Activated CD4-positive, alpha-beta T cell treated with anti-CD3 and anti-CD28 coated beads, Interleukin-2, amount 10 ng/mL, durations not matched to agents 7 days and 5 days (primary cell): ENCODE data around the gene WNT8B. TPM values are rescaled to one million over a fixed set of nuclear protein-coding genes. Genes with fewer than 3 reads are reported as not detected.

Experiments
- CTCF ChIA-PET: fragments of 350-600 bp; sonication (Branson Sonifier 250); formaldehyde crosslinking; loops from one replicate; lab custom pipeline; 2021; ENCODE audit warnings: antibody characterized with exemption; lab: Charles Lee
- POLR2A ChIA-PET: fragments of 350-600 bp; sonication (Branson Sonifier 250); formaldehyde crosslinking; loops from one replicate; lab custom pipeline; 2021; ENCODE audit warnings: antibody characterized with exemption; lab: Charles Lee
- DNase-seq: peaks from one replicate; pipeline ENCODE4 v3.0.0-alpha.2; 2020
- H3K27ac Mint-ChIP-seq: one replicate; pipeline ENCODE4 v1.8.0; 2021; ENCODE audit warnings: mild to moderate bottlenecking, moderate library complexity, mixed read lengths
- H3K27me3 Mint-ChIP-seq: one replicate; pipeline ENCODE4 v1.8.0; 2021; ENCODE audit warnings: mixed read lengths
- H3K36me3 Mint-ChIP-seq: one replicate; pipeline ENCODE4 v1.8.0; 2021; ENCODE audit warnings: low read depth, mixed read lengths
- H3K4me1 Mint-ChIP-seq: one replicate; pipeline ENCODE4 v1.8.0; 2021; ENCODE audit warnings: mixed read lengths
- H3K4me3 Mint-ChIP-seq: one replicate; pipeline ENCODE4 v1.8.0; 2021; ENCODE audit warnings: mild to moderate bottlenecking, moderate library complexity, mixed read lengths
- H3K9me3 Mint-ChIP-seq: one replicate; pipeline ENCODE4 v1.8.0; 2021; ENCODE audit warnings: mixed read lengths
- total RNA-seq, 2 experiments: library from RNA; stranded (reverse); gene quantifications; one replicate each; pipeline ENCODE4 v1.2.3, GENCODE V29; 2021

The WNT8B gene
- total RNA-seq, 2 experiments from 2014 or later: 0.10 to 0.40 TPM

- no peak overlapping the region for H3K4me3 Mint-ChIP-seq
- CTCF ChIA-PET: interaction anchor here (1.2 kb wide), 2 partner anchors 28 to 95 kb away, joined by 3 to 4 read pairs; no protein-coding TSS in a partner anchor
- H3K36me3 Mint-ChIP-seq: peaks cover 3% of the 10 kb centered on the region
- H3K27ac Mint-ChIP-seq: no peak overlapping the region
- no peaks in the 10 kb centered on the region for H3K9me3 Mint-ChIP-seq
- no peaks in the 10 kb centered on the region for H3K4me1 Mint-ChIP-seq
- POLR2A ChIA-PET: no interaction called here
- no peak for DNase-seq
- H3K27me3 Mint-ChIP-seq: peaks cover 5% of the 10 kb centered on the region
These were observed 6.2 kb downstream of the WNT8B start for GRCh38 chr10:100468978-100469377.

GRCh38 chr10:100469756-100470155, 6.9 kb downstream of the WNT8B start:
- Mint-ChIP-seq H3K27ac (no peak overlapping the region), H3K27me3 (peaks cover 5% of the 10 kb centered on the region), H3K9me3 (no peaks in the 10 kb centered on the region), H3K4me3 (no peak overlapping the region), H3K36me3 (peaks cover 3% of the 10 kb centered on the region), H3K4me1 (no peaks in the 10 kb centered on the region)
- ChIA-PET CTCF (interaction anchor here (1.0 to 1.2 kb wide), 3 partner anchors 26 to 96 kb away, joined by 3 to 4 read pairs (median 3); no protein-coding TSS in a partner anchor), POLR2A (no interaction called here)
- no peak for DNase-seq

- peaks cover 3% of the 10 kb centered on the region for H3K36me3 Mint-ChIP-seq
- H3K9me3 Mint-ChIP-seq: no peaks in the 10 kb centered on the region
- H3K4me3 Mint-ChIP-seq: no peak overlapping the region
- no peak for DNase-seq
- H3K27me3 Mint-ChIP-seq: peaks cover 5% of the 10 kb centered on the region
- ChIA-PET POLR2A (no interaction called here), CTCF (interaction anchor here (0.8 to 1.0 kb wide), 2 partner anchors 26 to 49 kb away, joined by 3 read pairs; no protein-coding TSS in a partner anchor)
- H3K4me1 Mint-ChIP-seq: no peaks in the 10 kb centered on the region
- H3K27ac Mint-ChIP-seq: no peak overlapping the region
These were observed 7.6 kb downstream of the WNT8B start for GRCh38 chr10:100470367-100470766.

DNA sequence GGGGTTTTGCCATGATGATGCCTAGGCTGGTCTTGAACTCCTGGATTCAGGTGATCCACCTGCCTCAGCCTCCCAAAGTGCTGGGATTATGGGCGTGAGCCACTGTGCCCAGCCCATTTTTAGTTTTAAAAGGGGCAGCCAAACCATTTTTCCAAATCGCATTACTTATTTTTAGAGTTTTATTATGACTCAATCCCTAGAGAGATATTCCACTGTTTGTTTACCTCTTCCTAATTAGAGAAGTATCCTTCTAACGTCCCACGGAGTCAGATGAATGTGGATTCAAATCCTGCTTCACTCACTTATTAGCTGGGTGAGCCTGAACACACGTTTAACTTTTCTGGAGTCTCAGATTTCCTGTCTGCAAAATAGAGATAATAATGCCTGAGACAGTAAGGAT, 15.2 kb downstream of the WNT8B start:
- POLR2A ChIA-PET: interaction anchor here (0.6 kb wide), 1 partner anchor 33 kb away, joined by 5 read pairs; no protein-coding TSS in a partner anchor
- Mint-ChIP-seq H3K4me1 (peaks cover 14% of the 10 kb centered on the region), H3K27ac (no peak overlapping the region), H3K4me3 (no peak overlapping the region), H3K27me3 (peaks cover 13% of the 10 kb centered on the region), H3K9me3 (no peaks in the 10 kb centered on the region), H3K36me3 (peaks cover 6% of the 10 kb centered on the region)
- DNase-seq: no peak
- CTCF ChIA-PET: interaction anchor here (0.6 to 1.1 kb wide), 3 partner anchors 17 to 88 kb away, joined by 3 read pairs; no protein-coding TSS in a partner anchor

DNA sequence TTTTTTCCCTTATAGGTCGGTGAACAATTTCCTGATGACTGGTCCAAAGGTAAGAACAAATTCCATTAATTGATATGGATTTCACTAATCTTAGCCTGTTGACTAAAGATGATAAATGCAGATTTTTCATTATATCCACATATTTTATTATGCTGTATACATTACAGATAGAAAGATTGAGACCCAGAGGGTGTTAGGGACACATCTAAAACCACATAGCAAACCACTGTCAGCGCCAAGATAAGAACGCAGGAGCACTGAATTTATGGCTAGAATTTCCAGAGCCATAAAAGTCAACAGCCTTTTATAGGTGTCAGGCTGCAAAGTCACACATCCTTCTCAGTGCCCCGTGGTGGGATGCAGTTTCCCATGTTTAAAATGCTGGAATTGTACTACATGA, 16.2 kb downstream of the WNT8B start:
- POLR2A ChIA-PET: no interaction called here
- Mint-ChIP-seq H3K27ac (no peak overlapping the region), H3K27me3 (peaks cover 13% of the 10 kb centered on the region), H3K36me3 (peaks cover 10% of the 10 kb centered on the region), H3K4me1 (peaks cover 25% of the 10 kb centered on the region), H3K4me3 (no peak overlapping the region), H3K9me3 (no peaks in the 10 kb centered on the region)
- DNase-seq: no peak
- CTCF ChIA-PET: no interaction called here

DNA sequence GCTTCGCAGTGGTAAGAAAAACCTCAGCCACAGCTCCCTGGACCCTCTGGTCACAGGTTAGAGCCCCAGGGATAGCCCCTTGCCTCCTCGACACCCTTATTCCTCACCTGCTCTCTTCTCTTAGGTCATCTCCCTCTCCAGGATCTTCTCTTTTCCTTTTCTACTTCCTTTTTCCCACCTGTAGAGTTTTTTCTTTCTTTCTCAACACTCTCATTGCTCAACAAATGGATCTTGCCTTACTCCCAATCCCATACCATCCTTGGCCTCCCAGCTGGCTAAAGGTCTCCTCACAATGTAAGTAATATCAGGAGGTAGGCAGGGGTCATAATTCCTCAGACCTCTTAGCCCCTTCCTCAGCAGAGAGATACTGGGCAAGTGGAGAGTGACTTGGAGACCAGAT, 17.2 kb downstream of the WNT8B start:
- ChIA-PET CTCF (interaction anchor here (0.7 to 5.8 kb wide), 6 partner anchors 15 to 130 kb away, joined by 3 to 82 read pairs (median 3); partner anchors contain the start of gene WNT8B), POLR2A (no interaction called here)
- no peak for DNase-seq
- Mint-ChIP-seq H3K9me3 (no peaks in the 10 kb centered on the region), H3K4me3 (no peak overlapping the region), H3K27ac (no peak overlapping the region), H3K27me3 (peaks cover 13% of the 10 kb centered on the region), H3K4me1 (peaks cover 33% of the 10 kb centered on the region), H3K36me3 (peaks cover 19% of the 10 kb centered on the region)

DNA sequence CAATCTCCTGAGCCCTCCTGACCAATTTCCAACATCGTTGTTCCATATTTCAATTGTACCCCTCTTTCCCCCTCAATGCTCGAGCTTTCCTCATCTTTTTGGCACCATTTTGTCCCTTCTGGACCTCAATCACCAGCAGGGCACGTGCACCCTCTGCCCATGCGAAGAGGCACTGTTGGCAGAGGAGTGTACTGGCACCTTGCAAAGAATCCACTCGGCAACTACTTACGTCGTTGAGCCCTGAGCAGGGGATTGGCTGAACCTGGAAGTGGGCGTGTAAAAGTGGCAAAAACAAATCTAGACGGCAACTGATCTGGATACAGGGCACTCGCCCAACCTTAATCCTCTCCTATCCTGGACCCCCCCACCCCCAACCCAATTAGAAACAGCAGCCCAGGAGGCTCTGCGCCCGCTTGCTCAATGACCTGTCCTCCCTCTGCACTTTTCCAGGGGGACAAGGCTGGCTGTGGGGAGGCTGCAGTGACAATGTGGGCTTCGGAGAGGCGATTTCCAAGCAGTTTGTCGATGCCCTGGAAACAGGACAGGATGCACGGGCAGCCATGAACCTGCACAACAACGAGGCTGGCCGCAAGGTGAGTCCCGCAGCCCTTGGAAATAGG, 18.8 kb downstream of the WNT8B start:
- peak; percentile 92 for DNase-seq

GRCh38 chr10:100482181-100482833, 19.5 kb downstream of the WNT8B start:
- POLR2A ChIA-PET: interaction anchor here (0.6 to 2.2 kb wide), 4 partner anchors 17 to 117 kb away, joined by 3 to 10 read pairs (median 4); no protein-coding TSS in a partner anchor
- peak; percentile 67 for DNase-seq
- peak overlapping the region; percentile 70 for H3K27ac Mint-ChIP-seq

More for the DNA sequence above, 18.8 kb downstream of the WNT8B start:
- peaks cover 32% of the 10 kb centered on the region for H3K36me3 Mint-ChIP-seq
- CTCF ChIA-PET: interaction anchor here (1.1 to 5.8 kb wide), 13 partner anchors 9 to 131 kb away, joined by 3 to 82 read pairs (median 5); partner anchors contain the start of gene SEC31B
- H3K9me3 Mint-ChIP-seq: no peaks in the 10 kb centered on the region
- peak overlapping the region; percentile 70 for H3K27ac Mint-ChIP-seq
- H3K27me3 Mint-ChIP-seq: peaks cover 13% of the 10 kb centered on the region
- H3K4me1 Mint-ChIP-seq: peaks cover 33% of the 10 kb centered on the region
- POLR2A ChIA-PET: interaction anchor here (2.2 kb wide), 1 partner anchor 27 kb away, joined by 10 read pairs; no protein-coding TSS in a partner anchor
- peak overlapping the region; percentile 74 for H3K4me3 Mint-ChIP-seq

GRCh38 chr10:100482834-100483185, 20.0 kb downstream of the WNT8B start:
- Mint-ChIP-seq H3K4me3 (peak overlapping the region; percentile 74), H3K27me3 (peaks cover 13% of the 10 kb centered on the region), H3K36me3 (peaks cover 41% of the 10 kb centered on the region), H3K27ac (peak overlapping the region; percentile 70), H3K4me1 (peaks cover 33% of the 10 kb centered on the region), H3K9me3 (no peaks in the 10 kb centered on the region)
- CTCF ChIA-PET: interaction anchor here (0.6 to 5.8 kb wide), 22 partner anchors 8 to 179 kb away, joined by 3 to 82 read pairs (median 5); partner anchors contain the start of genes HIF1AN and SEC31B
- POLR2A ChIA-PET: interaction anchor here (0.6 to 2.2 kb wide), 4 partner anchors 17 to 116 kb away, joined by 3 to 10 read pairs (median 4); no protein-coding TSS in a partner anchor
- no peak for DNase-seq

More at GRCh38 chr10:100482181-100482833, 19.5 kb downstream of the WNT8B start:
- H3K27me3 Mint-ChIP-seq: peaks cover 13% of the 10 kb centered on the region
- H3K4me3 Mint-ChIP-seq: peak overlapping the region; percentile 74
- no peaks in the 10 kb centered on the region for H3K9me3 Mint-ChIP-seq
- H3K4me1 Mint-ChIP-seq: peaks cover 33% of the 10 kb centered on the region
- CTCF ChIA-PET: interaction anchor here (0.7 to 5.8 kb wide), 21 partner anchors 9 to 178 kb away, joined by 3 to 82 read pairs (median 5); partner anchors contain the start of genes HIF1AN and SEC31B
- H3K36me3 Mint-ChIP-seq: peaks cover 40% of the 10 kb centered on the region

DNA sequence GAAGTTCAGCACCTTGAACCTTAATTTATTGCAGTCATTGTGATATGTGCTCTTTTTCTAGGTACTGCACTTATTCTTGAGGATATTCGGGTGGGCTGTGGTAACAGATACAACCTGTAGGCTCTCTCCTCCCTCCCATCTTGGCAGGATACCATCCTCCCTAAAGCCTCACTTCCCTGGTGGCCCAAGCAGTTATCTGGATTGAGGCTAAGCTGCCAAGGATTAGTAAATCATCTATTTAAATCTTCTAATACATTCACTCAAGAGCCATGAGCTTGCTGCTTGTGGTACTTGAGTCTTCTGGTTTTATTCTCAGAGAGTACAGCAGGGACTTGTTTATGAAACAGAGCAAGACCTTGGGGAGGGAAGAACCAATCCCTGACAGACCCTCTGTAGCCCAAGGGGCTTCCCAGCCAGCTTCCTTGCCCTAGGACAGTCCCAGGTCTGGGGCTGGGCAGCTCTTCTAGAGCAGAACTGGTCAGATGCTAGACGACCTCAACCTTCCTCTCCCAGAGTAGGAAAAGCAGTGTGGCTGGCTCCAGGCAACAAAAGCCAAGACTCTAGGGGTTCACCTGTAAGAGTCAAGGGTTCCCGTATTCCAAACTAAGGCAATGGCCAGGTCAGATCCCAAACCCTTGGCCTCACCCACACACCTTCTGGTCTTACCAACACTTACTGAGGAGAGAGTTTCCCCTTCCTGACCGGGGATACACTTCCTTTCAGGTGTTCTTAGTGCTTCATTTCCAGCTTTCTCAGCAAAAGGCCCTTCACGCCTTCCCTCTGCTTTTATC, 21.3 kb downstream of the WNT8B start:
- Mint-ChIP-seq H3K27me3 (peaks cover 12% of the 10 kb centered on the region), H3K36me3 (peaks cover 51% of the 10 kb centered on the region), H3K4me1 (peaks cover 33% of the 10 kb centered on the region), H3K4me3 (no peak overlapping the region), H3K9me3 (no peaks in the 10 kb centered on the region), H3K27ac (peak overlapping the region; percentile 1)
- DNase-seq: no peak
- POLR2A ChIA-PET: interaction anchor here (2.2 kb wide), 1 partner anchor 25 kb away, joined by 10 read pairs; no protein-coding TSS in a partner anchor
- CTCF ChIA-PET: interaction anchor here (1.4 to 5.8 kb wide), 7 partner anchors 8 to 119 kb away, joined by 3 to 82 read pairs (median 7); partner anchors contain the start of gene SEC31B

DNA sequence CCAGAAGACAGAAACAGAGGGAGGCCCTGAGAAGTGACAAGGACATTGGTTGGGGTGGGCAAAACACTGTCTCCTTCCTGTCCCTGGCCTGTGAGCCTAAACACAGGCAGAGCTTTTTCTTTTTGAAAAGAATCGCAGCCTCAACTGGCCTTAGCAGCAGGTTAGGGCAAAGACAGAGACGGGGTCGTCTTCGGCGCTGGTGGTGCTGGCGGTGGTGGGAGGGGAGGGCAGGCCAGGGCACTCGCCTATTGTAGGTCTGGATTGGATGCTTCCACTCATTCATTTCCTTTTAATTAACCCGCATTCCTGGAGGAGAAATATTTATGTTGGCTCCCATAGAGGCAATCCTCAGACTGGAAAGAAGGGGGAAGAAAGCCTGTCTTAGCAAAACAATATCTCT, 22.6 kb downstream of the WNT8B start:
- Mint-ChIP-seq H3K4me1 (peaks cover 35% of the 10 kb centered on the region), H3K27me3 (peaks cover 4% of the 10 kb centered on the region), H3K4me3 (no peak overlapping the region), H3K27ac (no peak overlapping the region), H3K36me3 (peaks cover 61% of the 10 kb centered on the region), H3K9me3 (no peaks in the 10 kb centered on the region)
- POLR2A ChIA-PET: no interaction called here
- CTCF ChIA-PET: interaction anchor here (0.9 to 2.5 kb wide), 4 partner anchors 10 to 51 kb away, joined by 3 to 7 read pairs (median 4); no protein-coding TSS in a partner anchor
- DNase-seq: no peak
